NCI-H128 (cell line): ENCODE measurements around the gene EEF2KMT.

ENCODE experiments used
- DNase-seq: peaks from one replicate; lab custom pipeline; 2025; ENCODE audit not compliant: unreplicated experiment; lab: John Stamatoyannopoulos, UW

The EEF2KMT gene

DNA sequence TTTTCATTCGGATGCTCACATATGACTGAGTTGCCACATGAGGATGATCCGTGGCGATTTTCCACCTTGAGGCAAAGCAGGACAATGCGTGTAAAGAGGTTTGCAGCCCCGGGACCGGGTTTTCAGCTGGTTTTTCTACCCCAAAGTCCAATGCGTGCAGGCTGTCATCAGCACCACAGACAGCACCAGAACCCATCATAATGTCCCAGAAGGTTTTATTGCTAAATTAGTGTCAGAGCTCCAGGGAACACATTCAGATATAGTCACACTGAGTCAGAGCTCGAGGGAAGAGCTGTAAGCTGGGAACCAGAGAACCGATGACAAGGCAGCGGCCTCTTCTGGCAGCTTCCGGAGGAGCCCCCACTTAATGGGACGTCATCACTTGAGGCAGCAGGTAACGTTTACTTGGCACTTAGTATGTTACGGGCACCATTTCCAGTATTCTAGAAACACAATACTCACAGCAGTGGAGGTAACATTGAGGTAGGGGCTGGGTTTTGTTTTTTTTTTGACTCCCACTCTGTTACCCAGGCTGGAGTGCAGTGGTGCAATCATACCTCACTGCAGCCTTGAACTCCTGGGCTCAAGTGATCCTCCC lies 54.9 kb downstream of the EEF2KMT start:
- no peak for DNase-seq

DNA sequence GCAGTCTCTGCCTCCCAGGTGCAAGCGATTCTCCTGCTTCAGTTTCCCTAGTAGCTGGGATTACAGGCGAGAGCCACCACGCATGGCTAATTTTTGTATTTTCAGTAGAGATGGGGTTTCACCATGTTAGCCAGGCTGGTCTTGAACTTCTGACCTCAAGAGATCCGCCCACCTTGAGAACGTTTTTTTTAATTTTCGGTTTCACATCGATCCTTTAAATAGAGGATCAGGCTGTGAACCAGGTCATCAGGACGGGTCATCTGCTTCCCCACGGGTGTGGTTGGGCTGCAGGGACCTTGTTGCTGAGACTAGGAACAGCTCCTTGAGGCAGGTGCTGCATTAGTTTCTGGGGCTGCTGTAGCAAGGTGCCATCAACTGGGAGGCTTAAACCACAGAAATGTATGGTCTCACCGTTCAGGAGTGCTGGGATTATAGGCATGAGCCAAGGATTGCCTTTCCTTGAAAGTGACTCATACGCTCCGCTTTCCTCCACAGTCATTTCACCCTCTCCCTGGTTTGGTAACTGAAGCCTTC lies 55.9 kb downstream of the EEF2KMT start:
- no peak for DNase-seq

DNA sequence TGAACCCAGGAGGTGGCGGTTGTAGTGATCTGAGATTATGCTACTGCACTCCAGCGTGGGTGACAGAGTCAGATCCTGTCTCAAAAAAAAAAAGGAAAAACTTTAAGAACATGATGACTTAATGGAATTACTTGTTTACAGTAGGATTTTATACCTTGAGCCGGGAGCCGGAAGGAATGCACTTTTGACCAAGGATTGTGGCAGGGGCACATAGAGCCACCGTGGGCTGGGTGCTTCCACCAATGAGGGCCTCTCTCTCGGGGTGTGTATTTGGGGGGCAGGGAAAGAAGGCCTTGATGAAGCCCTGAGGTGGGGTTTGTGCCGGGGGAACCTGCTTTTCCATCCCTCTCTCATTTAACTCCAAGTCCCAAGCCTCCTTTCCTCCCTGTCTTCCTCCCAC lies 57.1 kb downstream of the EEF2KMT start:
- DNase-seq, result no peak

DNA sequence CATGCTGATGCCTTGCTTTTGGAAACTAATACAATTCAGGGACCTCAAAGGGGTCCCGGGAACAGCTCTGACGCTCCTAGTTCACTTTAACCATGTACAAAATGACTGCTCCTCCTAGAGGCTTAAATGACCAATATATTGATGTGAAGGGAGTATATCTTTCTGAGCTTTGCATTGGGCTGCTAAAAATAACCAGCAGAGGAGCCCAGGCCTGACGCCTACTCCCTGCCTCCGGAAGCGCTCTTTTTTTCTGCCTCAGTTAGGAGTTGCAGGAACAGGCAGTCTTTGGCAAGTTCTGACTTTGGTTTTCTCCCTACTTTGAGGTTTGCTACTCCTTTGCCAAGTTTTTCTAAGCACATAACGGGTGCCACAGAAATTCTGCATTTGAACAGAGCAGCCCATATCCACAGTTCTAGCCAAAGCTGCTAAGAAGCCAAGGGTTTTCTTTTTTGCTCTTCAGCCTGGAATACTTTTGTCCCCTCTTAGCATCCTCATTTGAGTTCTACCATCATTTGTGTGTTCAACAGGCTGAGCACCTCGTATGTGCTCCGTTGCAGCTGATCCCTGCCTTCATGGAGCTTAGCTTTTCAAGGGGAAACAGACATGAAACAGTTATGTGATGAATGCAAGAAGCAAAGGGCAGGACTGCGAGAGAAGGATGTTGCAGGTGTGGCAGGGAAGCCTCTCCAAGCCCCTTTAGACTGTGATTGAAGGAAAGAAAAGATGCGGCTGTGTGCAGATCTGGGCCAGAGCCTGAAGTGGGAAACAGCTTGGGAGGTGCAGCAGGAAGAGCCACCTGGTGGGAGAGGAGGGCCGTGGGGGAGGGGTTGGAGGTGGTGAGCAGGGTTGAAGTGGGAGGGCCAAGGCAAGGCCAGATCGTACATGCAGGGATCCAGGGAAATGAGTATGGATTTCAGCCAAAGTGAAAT lies 61.1 kb downstream of the EEF2KMT start:
- no peak for DNase-seq

DNA sequence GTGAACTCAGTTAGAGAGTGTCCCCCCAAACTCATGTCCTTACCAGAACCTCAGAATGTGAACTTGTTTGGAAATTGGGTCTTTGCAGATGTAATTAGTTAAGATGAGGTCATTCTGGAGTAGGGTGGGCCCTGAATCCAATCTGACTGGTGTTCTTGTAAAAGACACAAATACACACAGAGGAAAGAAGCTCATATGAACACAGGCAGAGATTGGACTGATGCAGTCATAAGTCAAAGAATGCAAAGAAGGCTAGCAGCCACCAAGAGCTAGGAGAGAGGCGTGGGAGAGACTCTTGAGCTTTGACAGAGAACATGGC lies 61.7 kb downstream of the EEF2KMT start:
- DNase-seq, result no peak
